ENCODE data around the gene SCLY. TPM values are rescaled to one million over a fixed set of nuclear protein-coding genes. Genes with fewer than 3 reads are reported as not detected.
"Not testable (repeated sequence)": the region's sequence is repeated elsewhere in the genome, so short reads cannot be mapped to it uniquely, and the experiment has no call there.

SCLY gene
- total RNA-seq, 1 donor from 2014 or later, result 46.1 TPM

GRCh38 chr2:238065071-238065846 lies 4.5 kb downstream of the SCLY start:
- no peak overlapping the region for H3K27ac Mint-ChIP-seq (ENCODE audit: unreplicated experiment)
- no peak overlapping the region for H3K4me3 Mint-ChIP-seq
- peaks cover 29% of the 10 kb centered on the region for H3K36me3 Mint-ChIP-seq (ENCODE audit: low read depth)
- TF ChIP-seq CTCF (conservative IDR thresholded peaks at IDR 0.05), result no peak
- H3K4me1 Mint-ChIP-seq, result peaks cover 29% of the 10 kb centered on the region
- no peak for DNase-seq (ENCODE audit: low read depth, low spot score)
- H3K9me3 Mint-ChIP-seq, result no peaks in the 10 kb centered on the region
- no peaks in the 10 kb centered on the region for H3K27me3 Mint-ChIP-seq (ENCODE audit: low read depth)

GRCh38 chr2:238066218-238066617 lies 5.4 kb downstream of the SCLY start:
- H3K27ac Mint-ChIP-seq (ENCODE audit: unreplicated experiment), result no peak overlapping the region
- no peak for TF ChIP-seq CTCF (conservative IDR thresholded peaks at IDR 0.05)
- H3K9me3 Mint-ChIP-seq, result no peaks in the 10 kb centered on the region
- H3K36me3 Mint-ChIP-seq (ENCODE audit: low read depth), result peaks cover 29% of the 10 kb centered on the region
- peaks cover 27% of the 10 kb centered on the region for H3K4me1 Mint-ChIP-seq
- H3K27me3 Mint-ChIP-seq (ENCODE audit: low read depth), result no peaks in the 10 kb centered on the region
- DNase-seq (ENCODE audit: low read depth, low spot score), result no peak
- H3K4me3 Mint-ChIP-seq, result no peak overlapping the region

GRCh38 chr2:238066718-238067117 lies 5.9 kb downstream of the SCLY start:
- not testable (repeated sequence) for H3K27ac Mint-ChIP-seq (ENCODE audit: unreplicated experiment); DNase-seq (ENCODE audit: low read depth, low spot score); H3K9me3 Mint-ChIP-seq; H3K4me3 Mint-ChIP-seq; H3K27me3 Mint-ChIP-seq (ENCODE audit: low read depth)
- H3K4me1 Mint-ChIP-seq, result peaks cover 22% of the 10 kb centered on the region
- H3K36me3 Mint-ChIP-seq (ENCODE audit: low read depth), result peaks cover 31% of the 10 kb centered on the region

- no peak for DNase-seq (ENCODE audit: low read depth, low spot score)
- Mint-ChIP-seq H3K27ac (ENCODE audit: unreplicated experiment) (no peak overlapping the region), H3K36me3 (ENCODE audit: low read depth) (peaks cover 43% of the 10 kb centered on the region), H3K4me1 (peaks cover 12% of the 10 kb centered on the region), H3K27me3 (ENCODE audit: low read depth) (no peaks in the 10 kb centered on the region), H3K4me3 (no peak overlapping the region), H3K9me3 (peaks cover 4% of the 10 kb centered on the region)
- TF ChIP-seq CTCF (conservative IDR thresholded peaks at IDR 0.05), result no peak
Measured at GRCh38 chr2:238067939-238068338, 7.1 kb downstream of the SCLY start.

GRCh38 chr2:238069021-238069709 lies 8.4 kb downstream of the SCLY start:
- peaks cover 6% of the 10 kb centered on the region for H3K9me3 Mint-ChIP-seq
- no peak overlapping the region for H3K27ac Mint-ChIP-seq (ENCODE audit: unreplicated experiment)
- H3K36me3 Mint-ChIP-seq (ENCODE audit: low read depth), result peaks cover 47% of the 10 kb centered on the region
- no peak for TF ChIP-seq CTCF (conservative IDR thresholded peaks at IDR 0.05)
- no peaks in the 10 kb centered on the region for H3K27me3 Mint-ChIP-seq (ENCODE audit: low read depth)
- DNase-seq (ENCODE audit: low read depth, low spot score), result no peak
- peaks cover under 1% of the 10 kb centered on the region for H3K4me1 Mint-ChIP-seq
- no peak overlapping the region for H3K4me3 Mint-ChIP-seq

GRCh38 chr2:238069877-238070276 lies 9.1 kb downstream of the SCLY start:
- H3K4me1 Mint-ChIP-seq, result no peaks in the 10 kb centered on the region
- H3K27ac Mint-ChIP-seq (ENCODE audit: unreplicated experiment), result no peak overlapping the region
- peaks cover 6% of the 10 kb centered on the region for H3K9me3 Mint-ChIP-seq
- H3K36me3 Mint-ChIP-seq (ENCODE audit: low read depth), result peaks cover 48% of the 10 kb centered on the region
- DNase-seq (ENCODE audit: low read depth, low spot score), result no peak
- TF ChIP-seq CTCF (conservative IDR thresholded peaks at IDR 0.05), result no peak
- no peaks in the 10 kb centered on the region for H3K27me3 Mint-ChIP-seq (ENCODE audit: low read depth)
- H3K4me3 Mint-ChIP-seq, result no peak overlapping the region
